Frontal cortex (tissue), 4 donors: ENCODE results near the gene GTF3C2. TPM values are rescaled to one million over a fixed set of nuclear protein-coding genes. Genes with fewer than 3 reads are reported as not detected.
"Not testable (repeated sequence)": the region's sequence is repeated elsewhere in the genome, so short reads cannot be mapped to it uniquely, and the experiment has no call there.

Experiments used
- DNase-seq, 2 donors: peaks; one replicate each; pipeline ENCODE4 v3.0.0; 2012; ENCODE audit warnings: low spot score in 2 of 2
- FAIRE-seq: peaks from 2 replicates; lab custom pipeline; 2012; peaks lifted over from hg19 to GRCh38; lab: Jason Lieb, UNC
- total RNA-seq: library from RNA; depleted of rRNA; stranded (reverse); fragments of >200 nt; gene quantifications from one replicate; pipeline ENCODE4 v1.2.3, GENCODE V29; 2014
- donor health status: control.
- donor health status: control.
- donor health status: control.

Gene GTF3C2
- total RNA-seq, 1 donor from 2014 or later: 37.5 TPM

- no peak for FAIRE-seq
Measured at GRCh38 chr2:27373567-27373966, 17.0 kb upstream of the GTF3C2 start.

DNA sequence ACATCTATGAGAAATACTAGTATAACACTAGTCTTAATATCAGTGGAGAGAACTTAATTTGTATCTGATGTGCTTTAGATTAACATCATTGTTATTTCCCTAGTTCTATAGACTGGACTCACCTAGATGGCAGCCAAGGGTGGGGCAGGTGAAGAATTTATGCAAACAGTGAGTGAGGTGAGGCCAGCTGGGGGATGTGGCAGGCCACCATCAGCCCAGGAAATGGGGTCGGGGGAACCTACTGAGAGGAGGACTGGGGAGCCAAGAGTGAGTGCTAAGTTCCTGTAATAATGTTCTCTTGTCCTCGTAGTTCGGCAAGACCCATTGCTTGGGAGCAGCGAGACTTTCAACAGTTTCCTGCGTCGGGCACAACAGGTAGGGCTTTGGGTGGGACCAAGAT lies 16.4 kb upstream of the GTF3C2 start:
- no peak for FAIRE-seq
- DNase-seq: no peak

More at GRCh38 chr2:27373567-27373966, 17.0 kb upstream of the GTF3C2 start:
- no peak for DNase-seq

DNA sequence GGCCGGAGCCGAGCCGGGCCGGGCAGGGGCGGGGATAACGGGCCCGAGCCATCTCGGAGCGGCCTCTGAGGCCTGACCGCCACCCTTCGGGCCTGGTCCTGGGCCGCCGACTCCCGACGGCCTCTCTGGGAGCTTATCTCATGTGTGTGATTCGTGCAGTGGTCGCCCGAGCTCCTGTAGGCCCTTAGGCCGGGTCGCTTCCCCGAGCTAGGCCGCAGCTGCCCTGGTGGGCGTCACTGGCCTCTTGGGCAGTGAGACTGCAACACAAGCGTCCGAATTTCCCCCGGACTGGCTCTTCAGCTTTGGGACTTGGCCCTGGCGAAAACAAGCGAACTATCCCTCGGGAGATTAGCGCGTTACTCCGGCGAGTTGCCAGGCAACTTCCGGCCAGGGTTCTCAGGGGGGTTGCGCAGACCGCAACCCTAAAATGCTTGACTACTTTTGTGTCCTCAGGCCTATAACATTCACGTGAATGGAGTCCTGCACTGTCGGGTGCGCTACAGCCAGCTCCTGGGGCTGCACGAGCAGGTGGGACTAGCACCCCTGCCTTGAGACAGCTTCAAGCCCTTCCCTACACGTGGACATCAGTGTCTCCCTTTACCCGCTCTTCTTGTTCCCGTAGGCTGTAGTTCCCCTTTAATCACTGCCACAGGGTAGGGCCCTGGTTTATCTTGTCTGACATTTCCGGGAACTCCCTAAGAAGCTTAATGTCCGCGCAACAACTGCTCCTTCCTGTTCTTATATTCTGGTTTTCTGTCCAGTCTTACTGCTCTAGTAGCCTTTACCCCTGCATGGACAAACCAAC lies 14.5 kb upstream of the GTF3C2 start:
- no peak for FAIRE-seq
- no peak for DNase-seq

GRCh38 chr2:27370026-27370815 lies 13.7 kb upstream of the GTF3C2 start, which contains the start of the genes EIF2B4 and SNX17:
TSS of gene EIF2B4 (minus strand) at chr2:27370338. CDS start at chr2:27370314, 24 bp downstream.
TSS of gene SNX17 (plus strand) at chr2:27370616. CDS start at chr2:27370744, 128 bp downstream.
- FAIRE-seq (no peak), DNase-seq (peak; percentile 96 to 97)

- FAIRE-seq: no peak
- peak; percentile 50 to 66 for DNase-seq
Measured at GRCh38 chr2:27369471-27370025, 13.0 kb upstream of the GTF3C2 start.

DNA sequence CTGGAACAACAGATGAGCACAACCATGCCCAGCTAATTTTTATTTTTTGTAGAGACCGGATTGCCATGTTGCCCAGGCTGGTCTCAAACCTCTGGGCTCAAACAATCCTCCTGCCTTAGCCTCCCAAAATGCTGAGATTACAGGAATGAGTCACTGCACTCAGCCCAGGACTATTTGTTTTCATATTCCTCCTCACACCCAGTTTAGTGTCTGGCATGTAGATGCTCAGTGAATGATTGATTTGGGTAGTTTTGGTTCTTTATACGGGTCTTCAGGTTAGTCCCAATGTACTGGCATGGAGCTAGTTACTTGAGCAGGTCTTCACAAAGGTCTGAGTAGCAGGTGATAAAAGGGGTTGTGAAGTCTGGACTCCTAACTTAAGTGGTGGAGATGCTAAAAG lies 7.4 kb upstream of the GTF3C2 start:
- FAIRE-seq (no peak), DNase-seq (no peak)

DNA sequence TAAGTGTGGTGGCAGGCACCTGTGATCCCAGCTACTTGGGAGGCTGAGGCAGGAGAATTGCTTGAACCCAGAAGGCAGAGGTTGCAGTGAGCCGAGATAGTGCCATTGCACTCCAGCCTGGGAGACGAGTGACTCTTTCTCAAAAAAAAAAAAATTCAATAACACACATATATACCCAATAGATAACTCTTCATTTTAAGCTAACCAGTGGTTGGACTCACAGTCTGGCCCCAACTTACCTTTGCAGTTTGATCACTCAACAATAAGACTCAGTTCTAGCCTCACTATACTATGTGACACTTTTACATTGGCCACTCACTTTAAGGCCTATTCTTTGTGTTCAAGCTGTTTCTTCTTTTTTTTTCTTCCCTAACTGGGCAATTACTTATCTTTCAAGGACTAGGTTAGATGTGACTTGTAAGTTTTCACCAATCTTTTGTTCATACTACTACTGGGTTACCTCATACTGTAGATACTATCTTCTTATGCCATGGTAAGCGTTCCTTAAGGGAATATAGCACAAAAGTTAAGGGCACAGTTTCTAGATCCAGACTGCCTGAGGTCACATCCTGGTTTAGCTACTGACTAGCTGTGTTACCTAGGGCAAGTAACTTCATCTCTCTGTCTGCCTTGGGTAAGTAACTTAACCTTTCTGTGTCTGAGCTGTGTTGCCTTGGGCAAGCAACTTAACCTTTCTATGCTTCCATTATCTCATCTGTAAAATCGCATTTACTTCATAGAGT lies 6.3 kb upstream of the GTF3C2 start:
- DNase-seq (no peak), FAIRE-seq (no peak)

DNA sequence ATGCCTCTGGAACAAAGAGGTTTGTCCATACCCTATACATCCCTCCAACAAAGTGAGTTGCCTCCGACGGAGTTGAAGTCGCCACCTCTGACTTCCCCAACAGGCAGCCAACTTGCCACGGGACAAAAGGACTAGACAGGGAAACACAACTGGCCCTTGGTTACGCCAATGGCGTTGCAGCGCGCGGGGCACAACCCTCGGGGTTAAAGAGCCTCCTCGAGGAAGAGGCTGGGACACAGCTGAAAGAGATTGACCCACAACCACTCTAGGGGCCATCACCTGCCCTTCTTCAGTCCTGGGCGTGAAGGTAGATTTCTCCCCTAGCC lies 545 bp downstream of the GTF3C2 start:
- no peak for FAIRE-seq
- no peak for DNase-seq

DNA sequence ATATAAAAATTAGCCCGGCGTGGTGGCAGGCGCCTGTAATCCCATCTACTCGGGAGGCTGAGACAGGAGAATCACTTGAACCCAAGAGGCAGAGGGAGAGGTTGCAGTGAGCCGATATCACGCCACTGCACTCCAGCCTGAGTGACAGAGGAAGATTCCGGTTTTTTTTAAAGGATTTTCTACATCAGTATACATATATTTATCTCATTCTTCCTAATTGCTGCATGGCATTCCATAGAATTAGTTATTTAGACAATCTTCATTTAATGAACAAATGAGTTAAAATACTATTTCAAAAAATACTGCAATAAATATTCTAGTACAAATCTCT lies 2.0 kb downstream of the GTF3C2 start:
- FAIRE-seq (no peak), DNase-seq (no peak)

- DNase-seq (no peak), FAIRE-seq (no peak)
Measured at GRCh38 chr2:27353762-27354596, 2.6 kb downstream of the GTF3C2 start.

- FAIRE-seq, DNase-seq: not testable (repeated sequence)
Measured at GRCh38 chr2:27353386-27353761, 3.2 kb downstream of the GTF3C2 start.

DNA sequence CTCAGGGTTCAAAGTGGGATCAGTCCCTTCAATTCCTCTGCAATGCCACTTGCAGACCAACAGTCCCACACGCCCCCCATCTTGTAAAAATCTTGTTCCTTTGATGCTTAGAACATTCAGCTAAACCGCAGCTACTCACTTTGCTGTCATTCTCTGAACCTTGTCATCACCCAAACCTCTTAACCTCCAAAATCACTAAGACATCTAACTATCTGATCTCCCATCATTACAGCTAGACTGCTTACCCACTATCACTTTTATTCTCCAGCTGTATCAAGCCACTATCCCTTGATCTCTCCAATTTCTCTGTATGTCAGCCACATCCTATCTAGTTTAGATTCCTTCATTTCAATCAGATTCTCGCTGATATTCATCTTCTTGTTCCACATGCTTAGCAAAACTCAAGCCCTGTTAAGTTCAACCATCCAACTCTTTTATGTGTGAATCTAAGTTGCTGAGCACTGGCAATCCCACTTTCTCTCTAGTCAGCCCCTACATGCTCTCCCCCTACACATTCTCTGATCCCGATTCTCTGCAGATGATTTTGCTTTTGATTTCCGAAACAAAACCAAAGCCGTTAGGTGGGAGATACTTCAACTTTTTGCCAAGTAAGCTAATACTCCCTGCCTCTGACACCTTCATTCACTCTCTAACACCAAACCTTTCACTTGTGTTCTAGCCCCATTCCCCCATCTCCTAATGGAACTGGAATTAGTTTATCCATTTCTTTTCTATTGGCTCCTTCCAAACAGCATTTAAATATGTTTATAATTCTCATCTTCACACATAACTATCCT lies 4.6 kb downstream of the GTF3C2 start:
- FAIRE-seq: no peak

GRCh38 chr2:27350106-27350693 lies 6.4 kb downstream of the GTF3C2 start:
- DNase-seq: no peak
- no peak for FAIRE-seq

More for the DNA sequence above, 4.6 kb downstream of the GTF3C2 start:
- DNase-seq: no peak

DNA sequence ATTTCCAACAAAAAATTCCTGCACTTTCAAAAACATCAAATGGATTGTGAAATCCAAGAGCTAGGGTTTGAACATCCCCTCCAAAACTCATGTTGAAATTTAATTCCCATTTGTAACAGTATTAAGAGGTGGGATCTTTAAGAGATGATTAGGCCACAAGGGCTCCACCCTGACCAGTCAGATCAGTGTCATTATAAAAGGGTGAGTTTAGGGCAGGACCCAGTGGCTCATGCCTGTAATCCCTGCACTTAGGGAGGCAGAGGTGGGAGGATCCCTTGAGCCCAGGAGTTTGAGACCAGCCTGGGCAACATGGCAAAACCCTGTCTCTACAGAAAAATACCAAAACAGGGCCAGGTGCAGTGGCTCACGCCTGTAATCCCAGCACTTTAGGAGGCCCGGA lies 8.9 kb downstream of the GTF3C2 start:
- DNase-seq (no peak), FAIRE-seq (no peak)

- DNase-seq: no peak
- FAIRE-seq: no peak
Measured at GRCh38 chr2:27336173-27336572, 20.4 kb downstream of the GTF3C2 start.

DNA sequence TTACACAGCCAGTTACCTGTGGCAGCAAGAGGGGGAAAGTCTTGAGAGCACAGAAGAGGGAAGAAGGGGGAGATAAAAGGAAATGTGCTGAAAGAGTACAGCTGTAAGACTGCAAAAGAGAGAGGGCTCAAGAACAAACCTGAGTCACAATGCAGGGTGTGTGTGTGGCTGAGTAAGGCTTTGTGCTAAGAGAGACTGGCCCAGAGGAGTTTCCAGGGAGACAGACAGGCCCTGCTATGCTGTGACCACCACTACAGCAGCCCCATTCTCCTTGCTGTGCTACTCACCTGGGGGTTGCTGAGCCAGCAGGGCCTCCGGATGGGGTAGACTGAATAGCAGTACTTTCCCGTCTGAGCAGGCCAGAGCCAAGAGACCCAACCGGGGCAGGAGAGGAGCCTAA lies 21.3 kb downstream of the GTF3C2 start:
- DNase-seq: no peak
- no peak for FAIRE-seq

- no peak for FAIRE-seq
- no peak for DNase-seq
Measured at GRCh38 chr2:27324720-27325119, 31.8 kb downstream of the GTF3C2 start.

GRCh38 chr2:27323596-27324285 lies 32.8 kb downstream of the GTF3C2 start:
- FAIRE-seq: no peak
- DNase-seq: no peak
